ENCODE data around the gene ZNF324B. TPM values are rescaled to one million over a fixed set of nuclear protein-coding genes. Genes with fewer than 3 reads are reported as not detected.
"Not testable (repeated sequence)": the region's sequence is repeated elsewhere in the genome, so short reads cannot be mapped to it uniquely, and the experiment has no call there.

Gene ZNF324B
- polyA plus RNA-seq, 3 donors: 5.0 to 5.5 (median 5.3) TPM

DNA sequence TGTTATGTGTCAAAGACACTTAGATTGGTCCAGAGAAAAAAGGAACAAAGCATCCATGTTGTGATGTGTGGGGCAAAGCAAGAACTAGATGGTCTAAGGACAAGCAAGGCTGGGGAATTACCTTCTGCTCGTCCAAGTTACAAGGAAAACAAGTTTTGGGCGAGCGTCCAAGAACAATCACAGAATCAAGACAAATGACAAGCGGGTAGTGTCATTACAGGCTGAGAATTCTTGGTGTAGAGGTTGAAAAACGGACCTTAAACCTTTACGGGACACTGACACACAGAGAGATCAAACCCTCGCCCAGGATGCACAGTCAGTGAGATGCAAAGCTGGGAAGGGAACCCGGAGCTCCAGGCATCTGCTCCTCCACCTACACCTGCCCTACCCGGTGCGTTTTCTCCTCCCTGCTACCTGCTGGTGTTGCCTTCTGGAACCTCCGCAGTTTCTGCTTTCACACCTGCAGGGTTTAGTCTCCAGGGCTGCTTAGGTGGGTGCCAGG, 515 bp upstream of the ZNF324B start:
- DNase-seq (ENCODE audit: low read depth in 3 of 3, low spot score in 2 of 3): no peak

DNA sequence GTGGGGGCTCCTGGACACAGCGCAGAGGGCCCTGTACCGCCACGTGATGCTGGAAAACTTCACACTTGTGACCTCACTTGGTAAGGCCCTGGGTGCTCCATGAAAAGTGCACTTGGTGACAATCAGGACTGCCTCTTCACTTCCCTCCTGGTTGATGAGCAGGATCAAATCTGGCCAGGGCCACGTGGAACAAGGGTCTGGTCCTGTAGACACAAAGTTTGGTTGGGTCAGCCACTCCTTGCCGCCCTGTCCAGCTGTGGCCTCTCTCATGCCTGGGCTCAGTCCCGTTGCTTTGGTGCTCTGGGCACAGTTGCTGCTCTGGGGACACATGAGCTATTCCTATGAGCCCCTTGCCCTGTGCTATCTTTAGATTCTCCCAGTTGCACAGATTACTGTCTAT, 2.3 kb downstream of the ZNF324B start:
- DNase-seq (ENCODE audit: low read depth in 3 of 3, low spot score in 2 of 3): no peak

DNA sequence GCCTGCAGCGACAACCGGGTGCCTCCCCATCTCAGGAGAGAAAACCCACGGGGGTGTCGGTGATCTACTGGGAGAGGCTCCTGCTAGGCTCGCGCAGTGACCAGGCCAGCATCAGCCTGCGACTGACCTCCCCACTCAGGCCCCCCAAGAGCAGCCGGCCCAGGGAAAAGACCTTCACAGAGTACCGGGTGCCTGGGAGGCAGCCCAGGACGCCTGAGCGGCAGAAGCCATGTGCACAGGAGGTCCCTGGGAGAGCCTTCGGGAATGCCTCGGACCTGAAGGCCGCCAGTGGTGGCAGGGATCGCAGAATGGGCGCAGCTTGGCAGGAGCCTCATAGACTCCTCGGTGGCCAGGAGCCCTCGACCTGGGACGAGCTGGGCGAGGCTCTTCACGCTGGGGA, 3.9 kb downstream of the ZNF324B start:
- no peak for DNase-seq (ENCODE audit: low read depth in 3 of 3, low spot score in 2 of 3)

DNA sequence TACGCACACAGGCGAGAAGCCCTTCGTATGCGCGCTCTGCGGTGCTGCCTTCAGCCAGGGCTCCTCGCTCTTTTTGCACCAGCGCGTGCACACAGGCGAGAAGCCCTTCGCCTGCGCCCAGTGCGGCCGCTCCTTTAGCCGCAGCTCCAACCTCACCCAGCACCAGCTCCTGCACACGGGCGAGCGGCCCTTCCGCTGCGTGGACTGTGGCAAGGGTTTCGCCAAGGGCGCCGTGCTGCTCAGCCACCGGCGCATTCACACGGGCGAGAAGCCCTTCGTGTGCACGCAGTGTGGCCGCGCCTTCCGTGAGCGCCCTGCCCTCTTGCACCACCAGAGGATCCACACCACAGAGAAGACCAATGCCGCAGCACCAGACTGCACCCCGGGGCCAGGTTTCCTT, 4.7 kb downstream of the ZNF324B start:
- DNase-seq (ENCODE audit: low read depth in 3 of 3, low spot score in 2 of 3): no peak

GRCh38 chr19:58460039-58460438, 8.6 kb downstream of the ZNF324B start:
- DNase-seq (ENCODE audit: low read depth in 3 of 3, low spot score in 2 of 3): no peak

GRCh38 chr19:58466089-58466759, 14.8 kb downstream of the ZNF324B start:
- DNase-seq (ENCODE audit: low read depth in 3 of 3, low spot score in 2 of 3): no peak

- DNase-seq (ENCODE audit: low read depth in 3 of 3, low spot score in 2 of 3): peak; percentile 88 to 95 (median 93)
These were observed 15.6 kb downstream of the ZNF324B start, which contains the start of gene ZNF324 for GRCh38 chr19:58466760-58467589. Gene ZNF324, plus strand, starts transcription at chr19:58467080. Its CDS starts 2,106 bp downstream, at chr19:58469186.

- no peak for DNase-seq (ENCODE audit: low read depth in 3 of 3, low spot score in 2 of 3)
These were observed 16.9 kb downstream of the ZNF324B start for GRCh38 chr19:58468216-58468839.

DNA sequence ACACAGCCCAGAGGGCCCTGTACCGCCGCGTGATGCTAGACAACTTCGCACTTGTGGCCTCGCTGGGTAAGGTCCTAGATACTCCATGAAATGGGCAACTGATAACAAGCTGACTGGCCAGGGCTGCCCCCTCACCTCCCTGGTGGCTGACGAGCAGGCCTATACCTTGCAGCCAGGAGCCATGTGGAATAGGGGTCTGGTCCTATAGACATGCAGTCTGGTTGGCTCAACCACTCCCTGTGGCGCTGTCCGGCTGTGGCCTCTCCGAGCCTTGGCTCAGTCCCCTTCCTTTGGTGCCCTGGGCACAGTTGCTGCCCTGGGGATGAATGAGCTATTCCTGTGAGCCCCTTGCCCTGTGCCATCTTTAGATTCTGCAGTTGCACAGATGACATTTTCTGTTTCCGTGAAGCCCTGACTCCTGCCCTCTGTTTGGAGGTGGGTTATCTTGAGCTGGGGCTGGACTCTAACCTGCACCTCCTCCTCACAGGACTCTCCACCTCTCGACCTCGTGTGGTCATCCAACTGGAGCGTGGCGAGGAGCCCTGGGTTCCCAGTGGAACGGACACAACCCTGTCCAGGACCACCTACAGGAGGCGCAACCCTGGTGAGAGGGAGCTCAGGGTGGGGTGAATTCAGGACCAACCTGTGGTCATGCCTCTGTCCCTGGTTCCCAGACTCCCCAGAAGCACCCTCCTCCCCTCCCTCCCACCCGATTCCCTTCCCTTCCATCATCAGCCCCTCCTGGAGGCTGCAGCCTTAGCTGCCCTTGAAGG, 18.0 kb downstream of the ZNF324B start:
- DNase-seq (ENCODE audit: low read depth in 3 of 3, low spot score in 2 of 3): no peak

DNA sequence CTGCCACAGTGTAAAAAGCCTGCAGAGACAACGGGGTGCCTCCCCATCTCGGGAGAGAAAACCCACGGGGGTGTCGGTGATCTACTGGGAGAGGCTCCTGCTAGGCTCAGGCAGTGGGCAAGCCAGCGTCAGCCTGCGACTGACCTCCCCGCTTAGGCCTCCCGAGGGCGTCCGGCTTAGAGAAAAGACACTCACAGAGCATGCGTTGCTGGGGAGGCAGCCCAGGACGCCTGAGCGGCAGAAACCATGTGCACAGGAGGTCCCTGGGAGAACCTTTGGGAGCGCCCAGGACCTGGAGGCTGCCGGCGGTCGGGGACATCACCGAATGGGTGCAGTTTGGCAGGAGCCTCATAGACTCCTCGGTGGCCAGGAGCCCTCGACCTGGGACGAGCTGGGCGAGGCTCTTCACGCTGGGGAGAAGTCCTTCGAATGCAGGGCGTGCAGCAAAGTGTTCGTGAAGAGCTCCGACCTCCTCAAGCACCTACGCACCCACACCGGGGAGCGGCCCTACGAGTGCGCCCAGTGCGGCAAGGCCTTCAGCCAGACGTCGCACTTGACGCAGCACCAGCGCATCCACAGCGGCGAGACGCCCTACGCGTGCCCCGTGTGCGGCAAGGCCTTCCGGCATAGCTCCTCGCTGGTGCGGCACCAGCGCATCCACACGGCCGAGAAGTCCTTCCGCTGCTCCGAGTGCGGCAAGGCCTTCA, 19.6 kb downstream of the ZNF324B start:
- not testable (repeated sequence) for DNase-seq (ENCODE audit: low read depth in 3 of 3, low spot score in 2 of 3)

DNA sequence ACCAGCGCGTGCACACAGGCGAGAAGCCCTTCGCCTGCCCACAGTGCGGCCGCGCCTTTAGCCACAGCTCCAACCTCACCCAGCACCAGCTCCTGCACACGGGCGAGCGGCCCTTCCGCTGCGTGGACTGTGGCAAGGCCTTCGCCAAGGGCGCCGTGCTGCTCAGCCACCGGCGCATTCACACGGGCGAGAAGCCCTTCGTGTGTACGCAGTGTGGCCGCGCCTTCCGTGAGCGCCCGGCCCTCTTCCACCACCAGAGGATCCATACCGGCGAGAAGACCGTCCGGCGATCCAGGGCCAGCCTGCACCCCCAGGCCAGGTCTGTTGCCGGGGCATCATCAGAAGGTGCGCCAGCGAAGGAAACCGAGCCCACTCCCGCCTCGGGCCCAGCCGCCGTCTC, 20.3 kb downstream of the ZNF324B start:
- DNase-seq (ENCODE audit: low read depth in 3 of 3, low spot score in 2 of 3): no peak

DNA sequence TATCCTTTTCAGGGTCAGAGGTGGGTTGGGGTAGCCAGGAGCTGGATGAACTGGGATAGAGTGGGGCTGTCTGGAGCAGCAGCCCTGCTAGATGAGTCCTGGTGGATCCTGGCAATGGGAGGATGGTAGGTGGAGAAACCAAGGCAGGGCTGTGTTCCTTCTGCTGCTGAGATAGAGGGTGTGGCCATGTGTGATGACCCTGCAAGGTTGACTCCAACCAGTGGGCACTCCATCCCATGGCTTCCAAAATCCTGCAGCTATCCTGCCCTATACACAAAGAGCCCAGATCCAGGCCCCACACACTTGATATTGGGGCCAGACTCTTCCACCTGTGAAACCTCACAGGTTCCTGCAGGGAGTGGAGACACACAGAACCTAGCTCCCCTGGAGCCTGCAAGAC, 22.4 kb downstream of the ZNF324B start:
- no peak for DNase-seq (ENCODE audit: low read depth in 3 of 3, low spot score in 2 of 3)

DNA sequence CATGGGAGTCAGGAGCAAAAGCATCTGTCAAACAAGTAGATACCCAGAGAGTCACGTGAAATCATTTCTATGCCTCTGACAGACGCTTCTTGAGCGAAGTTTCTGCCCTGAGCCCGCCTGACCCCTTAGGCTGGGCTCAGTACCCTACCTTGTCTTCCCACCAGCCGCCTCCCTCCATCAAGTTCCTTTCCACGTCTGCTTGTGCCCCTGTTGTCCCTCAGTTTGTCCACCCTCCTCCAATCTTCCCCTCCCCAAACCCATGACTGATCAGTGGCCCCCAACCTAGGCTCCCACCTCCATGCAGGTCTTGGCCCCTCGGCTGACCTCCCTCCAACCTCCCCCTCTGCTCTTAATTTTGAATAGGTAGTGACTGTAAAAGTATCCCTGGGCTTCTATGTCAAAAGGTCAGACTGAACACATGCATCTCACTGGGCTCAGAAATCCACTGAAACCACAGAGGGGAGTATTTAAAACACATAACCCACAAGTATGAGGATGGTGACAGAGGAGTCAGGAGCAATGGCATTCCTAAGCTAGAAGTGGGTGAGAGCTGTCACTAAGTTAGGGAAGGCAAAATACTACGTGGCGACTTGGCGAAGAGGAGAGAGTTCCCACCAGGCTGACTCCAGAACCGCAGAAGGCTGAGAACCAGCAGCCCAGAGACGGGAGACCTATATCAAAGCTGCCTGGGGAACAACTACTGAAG, 23.0 kb downstream of the ZNF324B start:
- DNase-seq (ENCODE audit: low read depth in 3 of 3, low spot score in 2 of 3): no peak

DNA sequence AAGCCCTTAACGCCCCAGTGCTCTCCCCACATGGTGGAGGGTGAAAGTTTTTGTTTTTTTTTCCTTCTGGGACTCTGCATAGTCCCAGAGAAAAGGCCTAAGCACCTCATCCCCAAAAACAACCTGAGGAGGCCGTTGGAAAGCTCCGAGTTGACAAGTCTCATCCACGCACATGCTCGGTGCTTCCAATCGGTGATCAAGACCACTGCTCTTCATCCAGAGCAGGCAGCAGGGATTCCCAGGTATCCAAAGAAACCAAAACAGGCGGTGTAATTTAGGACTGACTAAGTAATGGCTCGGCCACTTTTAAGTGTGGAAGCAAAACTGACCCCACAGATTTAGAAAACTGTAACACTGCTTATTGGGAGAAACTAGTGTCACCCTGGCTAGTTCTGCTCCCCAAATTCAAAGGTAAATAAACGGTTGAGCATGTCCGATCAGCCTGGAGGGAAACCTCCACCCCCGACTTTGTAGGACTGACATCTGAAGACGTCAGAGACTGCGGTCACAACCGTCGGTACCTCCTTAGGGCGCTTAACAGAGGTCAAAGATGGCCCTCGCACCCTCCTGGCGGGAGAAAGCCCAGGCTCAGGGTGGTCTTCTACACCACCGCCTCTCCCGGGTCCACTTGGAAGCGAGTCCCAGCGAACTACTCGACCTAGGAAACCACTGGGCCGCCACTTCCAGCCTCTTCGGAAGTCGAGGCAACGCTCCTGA, 23.7 kb downstream of the ZNF324B start:
- no peak for DNase-seq (ENCODE audit: low read depth in 3 of 3, low spot score in 2 of 3)

DNA sequence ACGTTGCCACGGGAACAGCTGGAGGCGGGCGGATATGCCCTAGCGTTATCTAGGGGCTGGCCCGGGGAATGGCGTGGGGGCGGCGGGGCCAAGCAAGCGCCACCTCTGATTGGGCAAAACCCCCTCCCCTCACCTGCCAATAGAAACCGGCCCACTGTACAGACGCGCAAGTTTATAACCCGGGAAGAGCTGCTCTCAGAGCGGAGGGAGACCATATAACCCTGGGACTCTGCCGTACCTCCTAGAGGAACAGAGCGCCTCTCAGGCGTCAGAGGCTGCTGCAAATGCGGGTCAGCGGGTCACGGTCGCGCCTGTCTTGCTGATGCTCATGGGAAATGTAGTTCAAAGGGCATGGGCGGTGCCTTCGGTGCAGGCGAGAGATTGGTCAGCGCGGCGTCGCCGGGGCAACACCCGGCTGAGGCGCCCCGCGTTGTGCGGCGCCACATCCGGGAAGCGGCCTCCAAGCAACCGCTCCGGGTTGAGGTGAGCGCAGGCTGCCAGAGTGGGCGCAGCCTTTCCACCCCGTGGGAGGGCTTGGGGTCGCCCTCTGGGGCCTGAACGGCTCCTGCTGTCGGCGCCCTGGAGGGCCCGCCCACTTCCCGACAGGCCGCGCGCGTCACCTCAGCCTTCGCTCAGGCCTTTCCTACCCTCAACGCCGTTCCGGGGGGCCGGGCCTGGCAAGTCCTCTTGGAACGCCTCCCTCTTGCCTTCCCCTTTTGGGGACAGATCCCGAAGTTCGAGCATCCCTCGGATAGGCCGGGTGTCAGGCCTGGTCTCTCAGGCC, 24.5 kb downstream of the ZNF324B start, which contains the start of gene ZNF446:
ZNF446 (plus strand) TSS at position 639 of the 784 bp plus-strand sequence. CDS start 867 bp downstream, outside the sequence.
- peak; percentile 93 to 96 (median 95) for DNase-seq (ENCODE audit: low read depth in 3 of 3, low spot score in 2 of 3)

DNA sequence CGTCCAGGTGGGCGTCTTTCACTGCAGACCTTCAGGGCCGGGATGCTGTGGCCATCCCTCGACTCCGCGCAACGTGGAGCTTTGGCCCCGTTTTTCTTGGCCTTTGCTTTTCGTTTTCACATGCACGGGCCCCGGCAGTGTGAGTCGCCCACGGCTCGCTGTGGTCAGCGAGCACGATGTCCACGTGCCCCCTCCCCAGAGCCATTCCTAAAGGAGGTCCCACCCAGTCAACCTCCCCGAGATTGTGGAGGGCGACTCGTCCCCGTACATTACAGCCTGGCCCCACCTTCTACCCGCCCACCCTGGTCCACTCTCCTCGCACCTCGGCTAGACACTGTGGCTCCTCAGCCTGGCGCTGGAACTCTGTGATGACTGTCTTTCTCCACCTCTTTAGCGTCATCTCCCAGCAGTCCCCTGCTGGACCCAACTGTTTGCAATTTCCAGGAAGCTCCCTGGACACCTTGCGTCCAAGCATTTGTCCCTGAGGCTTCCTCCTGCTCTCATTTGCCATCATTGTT, 25.1 kb downstream of the ZNF324B start:
- DNase-seq (ENCODE audit: low read depth in 3 of 3, low spot score in 2 of 3): no peak

DNA sequence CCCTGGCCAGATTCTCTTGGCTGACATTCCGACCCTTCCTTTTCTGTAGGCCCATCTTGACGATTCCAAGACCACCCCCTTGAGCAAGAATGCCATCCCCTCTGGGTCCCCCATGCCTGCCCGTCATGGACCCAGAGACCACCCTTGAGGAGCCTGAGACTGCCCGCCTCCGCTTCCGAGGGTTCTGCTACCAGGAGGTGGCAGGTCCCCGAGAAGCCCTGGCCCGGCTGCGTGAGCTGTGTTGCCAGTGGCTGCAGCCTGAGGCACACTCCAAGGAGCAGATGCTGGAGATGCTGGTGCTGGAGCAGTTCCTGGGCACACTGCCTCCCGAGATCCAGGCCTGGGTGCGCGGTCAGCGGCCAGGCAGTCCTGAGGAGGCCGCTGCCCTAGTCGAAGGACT, 25.7 kb downstream of the ZNF324B start:
- no peak for DNase-seq (ENCODE audit: low read depth in 3 of 3, low spot score in 2 of 3)

- DNase-seq (ENCODE audit: low read depth in 3 of 3, low spot score in 2 of 3): no peak
These were observed 26.4 kb downstream of the ZNF324B start for GRCh38 chr19:58477871-58478270.
